Measurements from ENCODE around the gene ZFP36L2.
A peak's percentile ranks its signal among the peaks of the same experiment; 100 is the strongest.

Gene ZFP36L2

DNA sequence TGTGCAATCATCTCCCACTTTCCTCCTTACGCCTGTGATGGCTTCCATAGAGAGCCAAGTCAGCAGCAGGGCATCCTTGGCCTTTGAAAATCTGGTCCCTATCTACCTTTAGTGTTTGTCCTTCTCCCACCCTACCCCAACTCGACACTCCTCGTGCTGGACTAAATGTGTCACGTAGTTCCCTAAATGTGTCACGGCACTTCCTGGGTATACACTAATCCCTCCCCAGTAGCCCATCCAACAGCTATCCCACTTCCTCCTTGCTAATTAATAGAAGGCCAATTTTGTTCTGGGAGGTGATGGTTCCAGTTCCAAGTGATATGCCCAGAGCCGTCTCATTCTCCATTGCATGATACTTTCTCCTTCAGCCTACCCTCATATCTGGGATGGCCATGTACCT lies 36.5 kb upstream of the ZFP36L2 start:
- Mint-ChIP-seq H3K4me1 (ENCODE audit: low read depth in 2 of 2) (peaks cover 0 to 2% of the 10 kb centered on the region in 2 donors), H3K9me3 (no peaks in the 10 kb centered on the region), H3K27ac (no peak overlapping the region), H3K4me3 (no peak overlapping the region), H3K27me3 (no peaks in the 10 kb centered on the region), H3K36me3 (ENCODE audit: insufficient read depth) (peaks cover 8% of the 10 kb centered on the region)
- DNase-seq (no peak), ATAC-seq (replicated peaks) (no peak)

DNA sequence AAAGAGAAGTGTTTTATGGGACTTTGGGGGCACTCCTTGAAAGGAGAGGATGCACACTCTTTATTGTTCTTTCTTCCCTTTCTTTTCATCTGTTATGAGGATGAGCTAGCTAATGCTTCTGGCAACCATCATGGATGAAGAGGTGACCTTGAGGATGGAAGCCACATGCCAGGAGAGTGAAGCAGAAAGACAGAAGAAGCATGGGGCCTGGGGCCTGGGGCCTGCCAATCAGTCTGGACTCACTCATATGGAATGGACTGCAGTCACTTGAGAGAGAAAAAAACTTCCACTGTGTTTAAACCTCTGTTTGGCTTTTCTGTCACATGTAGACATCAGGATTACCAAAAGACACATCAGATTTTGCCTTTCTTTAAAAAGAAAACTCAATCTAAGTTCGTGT lies 35.8 kb upstream of the ZFP36L2 start:
- Mint-ChIP-seq H3K9me3 (no peaks in the 10 kb centered on the region), H3K4me1 (ENCODE audit: low read depth in 2 of 2) (peaks cover 0 to 2% of the 10 kb centered on the region in 2 donors), H3K4me3 (no peak overlapping the region), H3K27ac (no peak overlapping the region), H3K27me3 (no peaks in the 10 kb centered on the region), H3K36me3 (ENCODE audit: insufficient read depth) (peaks cover 8% of the 10 kb centered on the region)
- no peak for DNase-seq
- no peak for ATAC-seq (replicated peaks)

DNA sequence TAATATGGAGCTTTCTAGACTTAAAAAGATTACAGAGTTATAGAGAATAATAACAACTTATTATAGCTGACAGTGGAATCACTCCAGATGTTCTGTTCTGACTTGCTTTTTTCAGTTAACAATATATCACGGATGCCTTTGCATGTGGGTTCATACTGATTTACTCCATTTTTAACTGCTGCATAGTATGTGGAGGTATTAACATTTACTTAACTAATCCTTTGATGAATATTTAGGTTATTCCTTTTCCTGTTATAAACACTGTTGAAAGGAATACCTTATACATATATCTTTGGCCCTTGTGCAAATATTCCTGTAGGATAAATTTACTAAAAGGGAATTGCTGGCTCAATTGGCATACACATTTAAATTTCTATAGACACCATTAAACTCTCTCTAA lies 33.1 kb upstream of the ZFP36L2 start:
- Mint-ChIP-seq H3K27ac (peak overlapping the region in 1 of 2 donors; percentile 52), H3K4me1 (ENCODE audit: low read depth in 2 of 2) (peaks cover 0 to 2% of the 10 kb centered on the region in 2 donors), H3K4me3 (no peak overlapping the region), H3K9me3 (no peaks in the 10 kb centered on the region), H3K27me3 (no peaks in the 10 kb centered on the region), H3K36me3 (ENCODE audit: insufficient read depth) (peaks cover 4% of the 10 kb centered on the region)
- no peak for ATAC-seq (replicated peaks)
- no peak for DNase-seq

DNA sequence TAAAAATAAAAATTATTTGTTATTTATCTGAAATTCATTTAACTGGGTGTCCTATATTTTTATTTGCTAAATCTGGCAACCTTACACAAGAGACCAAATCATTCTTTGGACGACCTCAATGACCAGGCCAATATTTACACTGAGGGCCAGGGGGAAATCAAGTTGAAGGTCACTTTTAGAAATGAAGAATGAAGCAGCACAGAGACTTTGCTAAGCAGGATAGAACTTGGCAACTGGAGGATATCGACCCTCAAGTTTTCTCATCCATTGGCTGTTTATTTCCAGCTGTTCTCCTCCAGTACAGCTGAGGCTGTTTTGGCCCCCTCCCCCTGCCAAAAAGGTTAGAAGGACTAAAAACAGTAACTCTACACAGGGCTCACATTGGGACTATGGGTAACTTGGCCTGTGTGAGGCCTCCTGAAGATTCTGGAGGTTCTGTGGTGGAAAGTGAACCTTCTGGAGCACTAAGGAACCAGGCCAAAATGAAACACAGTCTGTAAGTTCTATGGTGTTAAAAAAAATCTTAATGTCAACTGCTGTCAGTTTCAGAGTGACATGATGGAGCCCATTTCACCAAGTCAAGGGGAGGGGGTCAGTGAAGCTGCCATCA lies 32.2 kb upstream of the ZFP36L2 start:
- no peaks in the 10 kb centered on the region for H3K4me1 Mint-ChIP-seq (ENCODE audit: low read depth in 2 of 2)
- H3K36me3 Mint-ChIP-seq (ENCODE audit: insufficient read depth) = peaks cover 4% of the 10 kb centered on the region
- ATAC-seq (replicated peaks) (no peak), DNase-seq (no peak)
- no peaks in the 10 kb centered on the region for H3K27me3 Mint-ChIP-seq
- no peaks in the 10 kb centered on the region for H3K9me3 Mint-ChIP-seq
- H3K27ac Mint-ChIP-seq = no peak overlapping the region
- no peak overlapping the region for H3K4me3 Mint-ChIP-seq

DNA sequence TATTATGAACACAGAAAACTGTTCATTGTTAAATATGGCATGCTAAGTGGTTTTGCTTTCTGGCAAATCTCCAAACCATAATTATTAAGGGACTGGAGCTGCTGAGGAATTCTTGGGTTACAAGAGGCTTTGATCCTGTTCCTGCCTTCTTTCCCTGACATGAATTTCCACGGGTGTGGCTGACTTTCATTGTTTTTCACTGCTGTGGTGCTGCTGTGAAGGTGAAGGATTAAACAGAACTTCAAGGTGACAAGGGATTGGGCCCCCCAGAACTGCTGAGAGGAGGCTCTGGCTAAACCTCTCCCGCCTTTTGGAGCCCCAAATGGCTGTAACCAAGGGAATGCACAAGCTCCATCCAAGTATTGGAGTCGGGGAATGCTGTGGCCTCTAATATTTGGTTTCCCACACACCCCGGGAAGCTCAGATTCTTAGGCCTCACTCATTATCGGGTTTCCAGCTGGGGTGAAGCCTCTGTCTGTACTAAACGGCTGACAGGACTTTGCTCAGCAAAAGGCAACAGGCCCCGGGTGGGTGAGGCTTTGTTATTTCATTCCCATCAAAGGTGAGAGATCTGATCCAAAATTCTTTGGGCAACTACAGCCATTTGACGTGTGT lies 29.0 kb upstream of the ZFP36L2 start:
- no peaks in the 10 kb centered on the region for H3K36me3 Mint-ChIP-seq (ENCODE audit: insufficient read depth)
- no peak overlapping the region for H3K4me3 Mint-ChIP-seq
- DNase-seq (no peak), ATAC-seq (replicated peaks) (no peak)
- no peaks in the 10 kb centered on the region for H3K27me3 Mint-ChIP-seq
- no peaks in the 10 kb centered on the region for H3K4me1 Mint-ChIP-seq (ENCODE audit: low read depth in 2 of 2)
- H3K27ac Mint-ChIP-seq = no peak overlapping the region
- no peaks in the 10 kb centered on the region for H3K9me3 Mint-ChIP-seq

DNA sequence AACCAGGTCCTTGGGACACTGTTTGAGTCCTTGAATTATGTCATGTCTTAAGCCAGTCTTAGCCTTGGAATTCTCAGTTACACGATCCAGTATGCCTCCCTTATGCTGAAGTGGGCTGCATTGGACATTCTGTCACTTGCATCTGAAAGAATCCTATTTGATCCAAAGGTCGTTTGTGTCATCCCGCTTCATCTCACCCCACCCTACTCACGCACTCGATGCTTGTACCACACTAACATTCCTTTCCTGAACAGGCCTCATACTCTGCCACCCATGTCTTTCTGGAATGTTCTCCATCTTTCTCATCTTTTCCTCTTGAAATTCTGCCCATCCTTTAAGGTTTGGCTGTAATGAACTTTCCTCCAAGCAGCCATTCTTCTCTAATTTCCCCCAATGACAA lies 27.9 kb upstream of the ZFP36L2 start:
- Mint-ChIP-seq H3K27me3 (no peaks in the 10 kb centered on the region), H3K4me3 (no peak overlapping the region), H3K36me3 (ENCODE audit: insufficient read depth) (no peaks in the 10 kb centered on the region), H3K27ac (no peak overlapping the region), H3K4me1 (ENCODE audit: low read depth in 2 of 2) (no peaks in the 10 kb centered on the region), H3K9me3 (no peaks in the 10 kb centered on the region)
- no peak for DNase-seq
- no peak for ATAC-seq (replicated peaks)

DNA sequence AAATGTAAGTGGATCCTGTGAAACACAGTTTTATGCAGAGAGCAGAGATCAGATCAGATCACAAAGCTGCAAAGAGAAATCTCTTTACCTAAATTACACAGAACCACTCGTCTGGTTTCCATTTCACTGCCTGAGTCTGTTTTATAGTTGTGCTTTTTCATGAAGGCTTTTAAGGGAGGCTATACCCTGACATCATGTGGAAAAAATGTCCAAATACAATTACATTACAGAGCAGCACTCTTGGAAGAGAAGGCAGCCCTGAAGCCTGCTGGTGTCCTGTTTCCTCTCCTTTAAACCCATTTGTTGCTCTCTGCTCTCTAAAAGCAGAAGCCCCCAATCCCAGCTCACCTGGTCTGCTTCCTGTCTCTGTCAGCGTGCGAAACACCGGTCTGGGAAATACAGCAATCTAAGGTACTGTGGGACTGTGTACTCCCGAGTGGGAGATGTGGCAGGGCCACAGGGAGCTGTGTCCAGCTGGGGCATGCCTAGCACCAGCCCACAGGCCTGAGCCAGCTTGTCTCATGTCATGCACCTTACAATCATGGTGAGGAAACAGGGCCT lies 24.8 kb upstream of the ZFP36L2 start:
- Mint-ChIP-seq H3K4me3 (no peak overlapping the region), H3K4me1 (ENCODE audit: low read depth in 2 of 2) (peaks cover 4% of the 10 kb centered on the region in 2 donors)
- no peak for DNase-seq

DNA sequence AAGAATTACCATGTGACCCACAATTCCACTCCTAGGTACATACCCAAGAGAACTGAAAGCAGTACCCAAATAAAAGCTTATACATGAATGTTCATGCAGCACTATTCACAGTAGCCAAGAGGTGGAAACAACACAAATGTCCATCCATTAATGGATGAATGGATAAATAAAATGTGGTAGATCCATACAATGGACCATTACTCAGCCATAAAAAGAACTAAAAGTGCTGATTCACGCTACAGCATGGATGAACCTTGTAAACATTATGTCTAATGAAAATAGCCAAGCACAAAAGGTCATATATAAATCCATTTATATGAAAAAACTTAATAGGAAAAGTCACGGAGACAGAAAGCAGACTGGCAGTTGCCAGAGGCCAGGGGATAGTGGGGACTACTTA lies 23.6 kb upstream of the ZFP36L2 start:
- Mint-ChIP-seq H3K9me3 (no peaks in the 10 kb centered on the region), H3K36me3 (ENCODE audit: insufficient read depth) (peaks cover 4% of the 10 kb centered on the region), H3K27me3 (no peaks in the 10 kb centered on the region), H3K27ac (no peak overlapping the region), H3K4me3 (no peak overlapping the region), H3K4me1 (ENCODE audit: low read depth in 2 of 2) (peaks cover 4% of the 10 kb centered on the region in 2 donors)
- ATAC-seq (replicated peaks) = no peak
- no peak for DNase-seq

More for the DNA sequence above, 24.8 kb upstream of the ZFP36L2 start:
- no peak for ATAC-seq (replicated peaks)
- Mint-ChIP-seq H3K27me3 (no peaks in the 10 kb centered on the region), H3K36me3 (ENCODE audit: insufficient read depth) (no peaks in the 10 kb centered on the region), H3K9me3 (no peaks in the 10 kb centered on the region), H3K27ac (no peak overlapping the region)

DNA sequence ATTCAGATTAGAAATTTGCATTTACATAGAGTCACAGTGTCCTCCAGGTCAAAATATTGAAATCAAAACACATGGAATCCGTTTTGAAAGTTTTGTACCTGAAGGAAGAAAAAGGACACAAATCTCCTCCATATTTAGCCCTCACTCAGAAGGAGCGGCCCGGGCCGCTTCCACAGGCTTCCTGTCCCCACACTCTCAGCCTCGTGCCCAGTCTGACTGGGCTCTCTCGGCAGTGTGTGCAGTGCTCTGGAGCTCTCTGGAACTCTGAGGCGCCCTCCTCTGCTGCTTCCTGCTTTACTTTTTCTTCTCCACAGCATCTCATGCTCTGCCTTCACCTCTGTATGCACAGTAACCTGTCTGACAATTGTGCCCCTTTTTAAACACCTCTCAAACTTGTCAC lies 22.2 kb upstream of the ZFP36L2 start:
- Mint-ChIP-seq H3K9me3 (no peaks in the 10 kb centered on the region), H3K36me3 (ENCODE audit: insufficient read depth) (peaks cover 4% of the 10 kb centered on the region), H3K4me3 (no peak overlapping the region), H3K27ac (peak overlapping the region; percentile 5 to 59), H3K4me1 (ENCODE audit: low read depth in 2 of 2) (peaks cover 4 to 7% of the 10 kb centered on the region in 2 donors), H3K27me3 (no peaks in the 10 kb centered on the region)
- ATAC-seq (replicated peaks) (no peak), DNase-seq (no peak)

DNA sequence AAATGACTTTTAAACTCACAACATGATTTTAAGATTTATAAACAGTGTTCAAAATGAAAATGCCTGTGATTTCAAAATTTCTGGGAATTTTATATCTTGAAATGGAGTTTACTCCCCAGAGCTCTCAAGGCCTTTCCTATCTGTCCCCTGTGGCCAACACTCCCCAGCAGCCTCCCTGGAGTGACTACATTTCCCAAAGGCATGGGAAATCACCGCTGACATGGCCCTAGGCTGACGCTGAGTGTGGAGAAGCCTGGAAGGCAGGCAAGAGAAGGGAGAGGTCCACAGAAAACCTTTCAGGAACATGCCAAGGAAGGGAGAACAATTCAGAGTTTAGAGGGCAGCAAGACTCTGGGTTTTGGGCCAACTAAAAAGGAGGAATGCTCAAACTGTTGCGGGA lies 20.2 kb upstream of the ZFP36L2 start:
- DNase-seq (no peak), ATAC-seq (replicated peaks) (no peak)
- Mint-ChIP-seq H3K4me3 (no peak overlapping the region), H3K27ac (peak overlapping the region in 1 of 2 donors; percentile 74), H3K9me3 (no peaks in the 10 kb centered on the region), H3K4me1 (ENCODE audit: low read depth in 2 of 2) (peaks cover 6 to 7% of the 10 kb centered on the region in 2 donors), H3K27me3 (no peaks in the 10 kb centered on the region), H3K36me3 (ENCODE audit: insufficient read depth) (peaks cover 7% of the 10 kb centered on the region)

DNA sequence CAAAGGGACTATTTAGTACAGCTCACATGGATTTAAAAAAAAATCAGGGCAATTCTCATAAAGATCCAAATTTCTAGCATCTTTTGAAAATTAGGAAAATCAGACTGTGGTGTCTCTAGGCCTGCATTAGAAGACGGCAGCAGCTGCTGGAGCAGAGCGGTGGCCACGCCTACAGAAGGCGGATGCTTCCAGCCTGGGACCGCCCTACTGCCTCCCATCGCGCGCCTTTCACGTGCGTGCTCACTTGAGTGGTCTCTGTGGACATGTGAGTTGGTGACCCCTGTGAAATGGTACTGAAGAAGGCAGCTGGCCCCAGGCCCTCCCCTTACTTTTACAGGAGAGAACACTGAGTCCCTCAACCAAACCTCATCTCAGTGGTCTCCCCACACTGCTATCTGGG lies 15.2 kb upstream of the ZFP36L2 start:
- Mint-ChIP-seq H3K4me1 (ENCODE audit: low read depth in 2 of 2) (peaks cover 12 to 16% of the 10 kb centered on the region in 2 donors), H3K27ac (peak overlapping the region in 1 of 2 donors; percentile 2), H3K27me3 (no peaks in the 10 kb centered on the region), H3K4me3 (no peak overlapping the region), H3K9me3 (no peaks in the 10 kb centered on the region), H3K36me3 (ENCODE audit: insufficient read depth) (peaks cover 7% of the 10 kb centered on the region)
- ATAC-seq (replicated peaks) (no peak), DNase-seq (no peak)

DNA sequence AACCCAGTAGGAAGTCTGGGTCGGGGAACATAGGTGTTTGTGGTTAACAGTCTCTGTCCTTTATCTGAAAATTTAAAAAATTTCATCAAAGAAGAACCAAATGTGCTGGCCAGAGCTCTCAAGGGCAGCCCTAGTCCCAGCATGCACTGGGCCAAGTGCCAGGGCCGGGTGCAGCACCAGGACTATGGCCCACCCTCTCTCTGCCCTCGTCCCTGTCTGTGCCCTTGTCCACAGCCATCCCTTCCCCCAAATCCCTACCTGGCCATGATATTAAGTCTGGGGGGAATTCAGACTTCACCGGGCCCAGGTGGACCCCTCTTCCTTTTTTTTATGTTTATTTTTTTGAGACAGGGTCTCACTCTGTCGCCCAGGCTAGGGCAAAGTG lies 14.4 kb upstream of the ZFP36L2 start:
- DNase-seq (no peak), ATAC-seq (replicated peaks) (no peak)
- no peak overlapping the region for H3K4me3 Mint-ChIP-seq
- H3K27me3 Mint-ChIP-seq = no peaks in the 10 kb centered on the region
- H3K36me3 Mint-ChIP-seq (ENCODE audit: insufficient read depth) = peaks cover 3% of the 10 kb centered on the region
- H3K27ac Mint-ChIP-seq = peak overlapping the region; percentile 14 to 44
- H3K4me1 Mint-ChIP-seq (ENCODE audit: low read depth in 2 of 2) = peaks cover 12 to 16% of the 10 kb centered on the region in 2 donors
- no peaks in the 10 kb centered on the region for H3K9me3 Mint-ChIP-seq

DNA sequence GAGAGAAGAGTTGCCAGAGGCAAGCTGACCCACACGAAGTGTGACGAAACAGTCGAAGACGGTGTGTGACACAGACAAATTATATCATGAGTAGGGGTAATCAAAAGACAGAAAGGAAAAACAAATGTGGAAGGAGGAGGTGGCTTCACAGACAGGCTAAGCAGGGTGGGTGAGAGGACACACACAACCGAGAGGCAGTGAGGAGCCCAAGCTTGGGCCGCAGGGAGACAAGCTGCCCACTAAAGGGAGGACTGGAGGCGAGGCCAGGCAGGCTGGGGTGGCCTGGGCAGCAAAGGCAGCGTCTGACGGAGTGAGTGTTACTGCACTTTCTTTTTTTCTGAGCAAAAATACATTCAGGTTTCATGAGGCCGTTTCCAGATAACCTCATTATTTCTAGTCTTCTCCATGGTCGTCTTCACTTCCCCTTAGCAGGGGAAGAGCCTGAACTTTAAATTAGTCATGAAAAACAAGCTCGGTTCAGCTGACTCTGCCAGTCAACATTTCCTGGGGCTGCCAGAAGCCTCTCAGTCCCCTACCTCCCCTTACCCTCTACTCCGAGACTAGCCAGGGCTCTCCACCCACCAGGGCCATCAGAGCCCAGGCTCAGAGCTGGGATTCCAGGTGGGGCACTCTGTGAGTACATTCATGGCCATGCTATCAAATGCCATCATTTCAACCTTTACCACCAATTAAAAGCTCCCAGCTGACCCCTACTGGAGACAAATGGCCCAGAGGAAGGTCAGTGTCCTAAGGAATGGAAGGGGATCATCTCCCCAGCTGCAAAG lies 13.8 kb upstream of the ZFP36L2 start:
- H3K4me3 Mint-ChIP-seq = no peak overlapping the region
- peaks cover 3% of the 10 kb centered on the region for H3K36me3 Mint-ChIP-seq (ENCODE audit: insufficient read depth)
- peaks cover 12 to 16% of the 10 kb centered on the region in 2 donors for H3K4me1 Mint-ChIP-seq (ENCODE audit: low read depth in 2 of 2)
- H3K27me3 Mint-ChIP-seq = no peaks in the 10 kb centered on the region
- DNase-seq (no peak), ATAC-seq (replicated peaks) (no peak)
- no peaks in the 10 kb centered on the region for H3K9me3 Mint-ChIP-seq
- H3K27ac Mint-ChIP-seq = peak overlapping the region; percentile 14 to 44

DNA sequence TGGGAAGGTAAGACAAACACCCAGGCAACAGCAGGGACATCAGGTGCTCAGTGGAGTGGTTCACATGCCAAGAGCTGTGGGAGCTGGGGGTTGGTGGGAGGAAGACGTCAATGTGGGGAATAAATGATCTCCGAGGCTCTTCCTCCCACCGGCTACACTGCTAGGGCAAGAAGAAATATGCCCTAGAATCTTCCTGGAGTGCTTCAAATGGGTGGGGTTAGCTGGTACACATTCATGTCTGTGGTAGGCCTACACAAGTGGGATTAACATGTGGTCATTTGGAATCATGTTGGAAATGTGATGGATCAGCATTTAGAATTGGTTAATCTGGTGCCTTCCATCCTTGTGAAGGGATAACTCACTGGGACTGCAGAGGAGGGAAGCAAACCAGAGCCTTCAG lies 12.4 kb upstream of the ZFP36L2 start:
- ATAC-seq (replicated peaks) (no peak), DNase-seq (no peak)
- Mint-ChIP-seq H3K4me3 (no peak overlapping the region), H3K36me3 (ENCODE audit: insufficient read depth) (peaks cover 3% of the 10 kb centered on the region), H3K4me1 (ENCODE audit: low read depth in 2 of 2) (peaks cover 12 to 13% of the 10 kb centered on the region in 2 donors), H3K9me3 (no peaks in the 10 kb centered on the region), H3K27me3 (no peaks in the 10 kb centered on the region), H3K27ac (peak overlapping the region; percentile 26 to 42)

Measured in effector memory CD8-positive, alpha-beta T cell (primary cell).